ENCODE measurements around the gene ATP10B. TPM values are rescaled to one million over a fixed set of nuclear protein-coding genes. Genes with fewer than 3 reads are reported as not detected.

Gene ATP10B
- total and polyA plus RNA-seq, 10 of the 15 experiments (the other 5 are each of a cell fraction or from before 2014, with no cell fraction given): not detected

DNA sequence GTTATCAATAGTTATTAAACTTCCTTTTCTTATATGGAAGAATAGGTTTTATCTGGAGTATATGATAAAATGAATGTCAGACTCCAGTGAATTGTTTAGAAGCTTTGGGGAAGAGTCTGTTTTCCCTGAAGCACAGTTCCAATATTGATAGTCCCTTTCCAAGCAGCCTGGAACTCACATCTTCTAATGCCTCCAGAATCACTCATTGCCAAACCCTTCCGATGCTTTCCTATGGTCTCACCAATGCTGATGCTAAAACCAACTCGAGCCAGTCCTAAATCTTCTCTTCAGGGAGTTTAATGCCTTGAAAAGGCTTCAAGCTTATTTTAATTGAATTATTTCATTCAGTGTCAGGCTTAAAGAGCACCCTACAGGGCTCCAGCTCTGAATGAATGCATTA lies 309.2 kb downstream of the ATP10B start:
- Histone ChIP-seq H3K4me2 (ENCODE audit: control insufficient read depth, insufficient read depth) (no peak overlapping the region), H3K4me1 (ENCODE audit: control insufficient read depth, insufficient read depth, low read length) (no peaks in the 10 kb centered on the region), H3K36me3 (ENCODE audit: control insufficient read depth in 2 of 2, insufficient read depth in 2 of 2, low read length in 1 of 2) (no peaks in the 10 kb centered on the region), H3K27me3 (replicated peaks in 1 of 2; ENCODE audit: control insufficient read depth in 2 of 2, insufficient read depth in 2 of 2, low read length in 1 of 2) (no peaks in the 10 kb centered on the region), H3K79me2 (ENCODE audit: control insufficient read depth, insufficient read depth, low read length) (no peaks in the 10 kb centered on the region), H4K20me1 (ENCODE audit: control insufficient read depth, insufficient read depth) (no peaks in the 10 kb centered on the region), H3K9me3 (replicated peaks; ENCODE audit: control insufficient read depth, insufficient read depth, low read length) (no peaks in the 10 kb centered on the region; the same call in 2 of the 3 replicates), H2AFZ (ENCODE audit: control insufficient read depth, low read depth, low read length) (no peak overlapping the region), H3K4me3 (no peak overlapping the region), H3K27ac (ENCODE audit: control insufficient read depth, insufficient read depth) (no peak overlapping the region), H3K9ac (ENCODE audit: control insufficient read depth, insufficient read depth, low read length) (no peak overlapping the region)
- ATAC-seq (no peak), DNase-seq (ENCODE audit: low read depth, low spot score) (no peak), FAIRE-seq (no peak)
- TF ChIP-seq SPI1 (IDR thresholded peaks at IDR 0.05; ENCODE audit: borderline replicate concordance, insufficient read depth, low read depth, low read length) (no peak), GABPA (IDR thresholded peaks at IDR 0.05; ENCODE audit: low read depth) (no peak), POLR2AphosphoS5 (IDR thresholded peaks at IDR 0.05; ENCODE audit: low read length) (no peak), ATF7 (IDR thresholded peaks at IDR 0.05; ENCODE audit: low read depth) (no peak), RCOR1 (conservative IDR thresholded peaks at IDR 0.05; ENCODE audit: low read depth, low read length) (no peak)
- TF ChIP-seq, protein P1, sequence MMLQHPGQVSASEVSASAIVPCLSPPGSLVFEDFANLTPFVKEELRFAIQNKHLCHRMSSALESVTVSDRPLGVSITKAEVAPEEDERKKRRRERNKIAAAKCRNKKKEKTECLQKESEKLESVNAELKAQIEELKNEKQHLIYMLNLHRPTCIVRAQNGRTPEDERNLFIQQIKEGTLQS (IDR thresholded peaks at IDR 0.05; ENCODE audit: borderline replicate concordance, extremely low read depth, low read depth, low read length): no peak
- no TSS peak for BruUV-seq (replicated peaks)
- intact Hi-C loops (cut with micrococcal nuclease; ENCODE audit: unreplicated experiment) (no loop called here), in situ Hi-C loops (cut with MboI) (no loop called here)
- SMC1A ChIA-PET (ENCODE audit: uncharacterized antibody, unreplicated experiment): interaction anchor here (1.5 kb wide), 1 partner anchor 10 kb away, joined by 3 read pairs; no protein-coding TSS in a partner anchor
- WGBS (ENCODE audit: insufficient coverage, insufficient replicate concordance, low lambda C conversion rate, missing lambda C conversion rate): 31% methylated on average over 2 of the region's 2 CpGs
- RAD21 ChIA-PET (ENCODE audit: unreplicated experiment): no interaction called here
- POLR2A ChIA-PET: no interaction called here
- CTCF ChIA-PET: interaction anchor here (0.6 kb wide), 1 partner anchor 106 kb away, joined by 3 read pairs; no protein-coding TSS in a partner anchor

DNA sequence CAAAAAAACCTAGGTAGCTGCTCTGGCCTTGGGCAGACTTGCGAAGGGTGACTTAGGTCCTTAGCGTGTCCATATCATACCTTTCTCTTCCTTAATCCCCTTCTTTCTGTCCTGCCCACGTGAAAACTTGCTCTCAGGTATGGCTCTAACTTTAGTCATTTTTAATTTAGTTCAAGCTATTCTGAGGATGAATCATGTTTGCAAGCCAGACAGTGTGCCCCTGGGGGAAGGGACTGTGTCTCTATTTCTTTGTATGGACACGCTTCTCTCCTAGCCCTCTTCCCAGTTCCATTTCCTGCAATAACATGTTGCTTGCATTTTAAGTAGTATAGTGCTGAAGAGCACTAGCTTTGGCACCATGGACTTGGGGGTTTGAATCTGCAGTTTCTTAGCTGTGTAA lies 309.7 kb downstream of the ATP10B start:
- Histone ChIP-seq H3K4me2 (ENCODE audit: control insufficient read depth, insufficient read depth) (no peak overlapping the region), H3K9me3 (replicated peaks; ENCODE audit: control insufficient read depth, insufficient read depth, low read length) (no peaks in the 10 kb centered on the region; the same call in 2 of the 3 replicates), H3K27ac (ENCODE audit: control insufficient read depth, insufficient read depth) (no peak overlapping the region), H3K4me3 (no peak overlapping the region), H3K4me1 (ENCODE audit: control insufficient read depth, insufficient read depth, low read length) (no peaks in the 10 kb centered on the region), H3K36me3 (ENCODE audit: control insufficient read depth in 2 of 2, insufficient read depth in 2 of 2, low read length in 1 of 2) (no peaks in the 10 kb centered on the region), H3K9ac (ENCODE audit: control insufficient read depth, insufficient read depth, low read length) (no peak overlapping the region), H2AFZ (ENCODE audit: control insufficient read depth, low read depth, low read length) (no peak overlapping the region), H3K79me2 (ENCODE audit: control insufficient read depth, insufficient read depth, low read length) (no peaks in the 10 kb centered on the region), H4K20me1 (ENCODE audit: control insufficient read depth, insufficient read depth) (no peaks in the 10 kb centered on the region), H3K27me3 (replicated peaks in 1 of 2; ENCODE audit: control insufficient read depth in 2 of 2, insufficient read depth in 2 of 2, low read length in 1 of 2) (no peaks in the 10 kb centered on the region)
- no peak for ATAC-seq
- CTCF ChIA-PET: no interaction called here
- in situ Hi-C loops (cut with MboI) (no loop called here), intact Hi-C loops (cut with micrococcal nuclease; ENCODE audit: unreplicated experiment) (no loop called here)
- WGBS (ENCODE audit: insufficient coverage, insufficient replicate concordance, low lambda C conversion rate, missing lambda C conversion rate): 40% methylated on average over 4 of the region's 4 CpGs
- POLR2A ChIA-PET: no interaction called here
- no peak for DNase-seq (ENCODE audit: low read depth, low spot score)
- SMC1A ChIA-PET (ENCODE audit: uncharacterized antibody, unreplicated experiment): interaction anchor here (1.1 to 1.5 kb wide), 2 partner anchors 9 to 34 kb away, joined by 3 read pairs; no protein-coding TSS in a partner anchor
- BruUV-seq (replicated peaks): no TSS peak
- FAIRE-seq: no peak
- RAD21 ChIA-PET (ENCODE audit: unreplicated experiment): no interaction called here
- no peak for TF ChIP-seq HDAC6 (IDR thresholded peaks at IDR 0.05; ENCODE audit: unreplicated experiment)
- TF ChIP-seq, protein P2, sequence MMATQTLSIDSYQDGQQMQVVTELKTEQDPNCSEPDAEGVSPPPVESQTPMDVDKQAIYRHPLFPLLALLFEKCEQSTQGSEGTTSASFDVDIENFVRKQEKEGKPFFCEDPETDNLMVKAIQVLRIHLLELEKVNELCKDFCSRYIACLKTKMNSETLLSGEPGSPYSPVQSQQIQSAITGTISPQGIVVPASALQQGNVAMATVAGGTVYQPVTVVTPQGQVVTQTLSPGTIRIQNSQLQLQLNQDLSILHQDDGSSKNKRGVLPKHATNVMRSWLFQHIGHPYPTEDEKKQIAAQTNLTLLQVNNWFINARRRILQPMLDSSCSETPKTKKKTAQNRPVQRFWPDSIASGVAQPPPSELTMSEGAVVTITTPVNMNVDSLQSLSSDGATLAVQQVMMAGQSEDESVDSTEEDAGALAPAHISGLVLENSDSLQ (IDR thresholded peaks at IDR 0.05): no peak
- no peak for TF ChIP-seq EZH2 (IDR thresholded peaks at IDR 0.05; ENCODE audit: borderline replicate concordance, control insufficient read depth, low read depth, low read length)
- TF ChIP-seq GATAD2B (conservative IDR thresholded peaks at IDR 0.05; ENCODE audit: low read depth): no peak
- TF ChIP-seq, protein P3, sequence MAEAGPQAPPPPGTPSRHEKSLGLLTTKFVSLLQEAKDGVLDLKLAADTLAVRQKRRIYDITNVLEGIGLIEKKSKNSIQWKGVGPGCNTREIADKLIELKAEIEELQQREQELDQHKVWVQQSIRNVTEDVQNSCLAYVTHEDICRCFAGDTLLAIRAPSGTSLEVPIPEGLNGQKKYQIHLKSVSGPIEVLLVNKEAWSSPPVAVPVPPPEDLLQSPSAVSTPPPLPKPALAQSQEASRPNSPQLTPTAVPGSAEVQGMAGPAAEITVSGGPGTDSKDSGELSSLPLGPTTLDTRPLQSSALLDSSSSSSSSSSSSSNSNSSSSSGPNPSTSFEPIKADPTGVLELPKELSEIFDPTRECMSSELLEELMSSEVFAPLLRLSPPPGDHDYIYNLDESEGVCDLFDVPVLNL (IDR thresholded peaks at IDR 0.05; ENCODE audit: low read depth, low read length): no peak
- no peak for TF ChIP-seq SUPT20H (IDR thresholded peaks at IDR 0.05; ENCODE audit: borderline replicate concordance, control insufficient read depth, low read depth, low read length)

Measured in GM12878 (cell line).